HG03025 (cell line): Measurements from ENCODE around the gene VMAC.

ENCODE experiments used
- ATAC-seq: cut with Tn5 transposase; IDR thresholded peaks from one replicate; pipeline ENCODE4 v1.9.1; 2021; ENCODE audit warnings: mild to moderate bottlenecking, moderate library complexity; ENCODE audit not compliant: unreplicated experiment, low FRiP score

The VMAC gene

DNA sequence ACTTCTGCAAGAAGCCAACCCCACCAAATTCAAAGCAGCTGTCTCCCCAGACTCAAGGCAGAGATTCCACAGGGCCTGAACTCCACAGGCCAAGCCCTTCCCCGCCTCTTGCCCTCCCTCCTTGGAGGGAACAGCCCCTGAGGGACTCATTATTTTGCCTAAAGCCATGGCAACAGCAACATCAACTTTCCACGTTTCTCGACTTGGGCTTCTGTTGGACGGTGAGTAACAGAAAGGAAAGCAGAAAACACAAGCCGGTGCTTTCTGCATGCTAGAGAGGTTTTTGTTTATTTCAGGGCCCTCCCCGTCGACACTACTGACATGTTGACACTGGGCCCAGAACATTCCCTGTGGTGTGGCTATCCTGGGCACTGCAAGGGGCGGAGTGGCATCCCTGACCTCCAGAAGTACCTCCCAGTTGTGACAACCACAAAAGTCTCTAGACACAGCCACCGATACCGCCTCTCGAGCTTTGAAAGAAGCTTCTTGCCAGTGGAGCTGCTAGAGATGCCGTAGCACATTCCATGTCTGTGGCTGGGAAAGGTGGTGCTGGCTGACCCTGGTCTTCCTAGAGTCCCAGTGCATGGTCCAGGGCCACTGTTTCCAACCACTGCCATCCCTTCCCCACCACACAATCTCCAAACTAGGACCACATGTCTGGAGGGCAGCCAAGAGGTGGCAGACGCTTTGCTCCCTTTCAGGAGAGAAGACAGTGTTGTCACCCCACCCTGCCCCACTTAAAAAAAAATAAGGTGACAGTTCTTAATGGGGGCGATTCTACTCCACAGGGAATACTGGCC, 22.2 kb downstream of the VMAC start:
- ATAC-seq = no peak

DNA sequence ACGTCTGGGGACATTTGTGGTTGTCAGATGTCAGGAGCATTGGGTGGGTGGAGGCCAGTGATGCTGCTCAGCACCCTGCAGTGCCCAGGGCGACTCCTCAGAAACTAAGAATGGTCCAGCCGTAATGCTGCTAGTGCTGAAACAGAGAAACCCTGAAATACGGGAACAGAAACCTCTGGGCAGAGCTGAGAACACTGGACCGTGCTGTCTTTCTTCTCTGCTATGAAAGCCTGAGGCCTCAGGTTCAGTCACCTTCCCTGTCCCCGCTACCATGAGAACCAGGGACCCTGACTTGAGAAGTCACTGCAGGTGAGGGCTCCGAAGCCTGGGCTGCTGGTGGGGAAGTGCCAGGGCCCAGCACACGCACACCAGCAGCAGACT, 22.8 kb downstream of the VMAC start:
- ATAC-seq = no peak

- no peak for ATAC-seq
These were observed 24.5 kb downstream of the VMAC start for GRCh38 chr19:5929179-5929578.

DNA sequence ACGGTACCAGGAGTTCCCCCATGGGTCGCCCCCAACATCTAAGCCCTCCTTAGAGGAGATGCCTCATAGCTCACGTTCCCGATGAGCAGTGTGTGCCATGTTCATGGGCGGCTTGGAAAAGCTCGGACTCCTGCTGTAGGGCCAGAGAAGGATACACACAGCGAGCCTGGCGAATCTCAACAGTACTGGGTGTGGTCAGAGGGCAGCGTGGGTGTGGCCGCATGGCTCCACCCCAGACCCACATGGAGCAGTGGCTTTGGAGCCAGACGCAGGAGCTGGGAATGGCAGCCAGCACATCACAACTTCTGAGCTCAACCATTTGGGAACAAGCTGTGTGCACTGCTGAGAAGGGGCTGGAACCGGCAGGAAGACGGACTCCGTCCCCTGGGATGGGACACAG, 25.0 kb downstream of the VMAC start:
- no peak for ATAC-seq

- no peak for ATAC-seq
These were observed 26.6 kb downstream of the VMAC start for GRCh38 chr19:5931251-5931650.

DNA sequence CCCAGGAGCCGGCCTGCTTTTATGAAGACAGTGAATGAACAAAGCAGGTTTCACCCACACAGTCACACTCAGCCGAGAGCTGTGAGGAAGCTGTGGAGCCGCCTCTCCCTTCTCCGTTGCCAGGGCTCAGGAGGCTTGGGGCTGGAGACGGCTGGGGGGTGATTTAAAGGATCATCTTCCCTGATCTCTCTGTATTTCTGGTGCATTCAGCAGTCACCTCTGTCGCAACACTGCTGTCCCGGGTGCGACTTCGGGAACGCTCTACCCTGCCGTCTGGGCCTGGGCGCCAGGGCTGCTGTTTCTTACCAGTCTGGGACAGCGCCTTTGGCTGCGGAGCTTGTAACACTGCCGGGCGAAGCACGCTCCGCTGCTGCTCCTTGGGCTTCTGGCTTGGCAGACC, 27.5 kb downstream of the VMAC start:
- ATAC-seq = no peak

- ATAC-seq = no peak
These were observed 28.1 kb downstream of the VMAC start for GRCh38 chr19:5932609-5933262.

GRCh38 chr19:5933391-5934068, 28.9 kb downstream of the VMAC start:
- no peak for ATAC-seq

- no peak for ATAC-seq
These were observed 29.4 kb downstream of the VMAC start for GRCh38 chr19:5934069-5934401.

- ATAC-seq = no peak
These were observed 30.3 kb downstream of the VMAC start for GRCh38 chr19:5934774-5935472.

DNA sequence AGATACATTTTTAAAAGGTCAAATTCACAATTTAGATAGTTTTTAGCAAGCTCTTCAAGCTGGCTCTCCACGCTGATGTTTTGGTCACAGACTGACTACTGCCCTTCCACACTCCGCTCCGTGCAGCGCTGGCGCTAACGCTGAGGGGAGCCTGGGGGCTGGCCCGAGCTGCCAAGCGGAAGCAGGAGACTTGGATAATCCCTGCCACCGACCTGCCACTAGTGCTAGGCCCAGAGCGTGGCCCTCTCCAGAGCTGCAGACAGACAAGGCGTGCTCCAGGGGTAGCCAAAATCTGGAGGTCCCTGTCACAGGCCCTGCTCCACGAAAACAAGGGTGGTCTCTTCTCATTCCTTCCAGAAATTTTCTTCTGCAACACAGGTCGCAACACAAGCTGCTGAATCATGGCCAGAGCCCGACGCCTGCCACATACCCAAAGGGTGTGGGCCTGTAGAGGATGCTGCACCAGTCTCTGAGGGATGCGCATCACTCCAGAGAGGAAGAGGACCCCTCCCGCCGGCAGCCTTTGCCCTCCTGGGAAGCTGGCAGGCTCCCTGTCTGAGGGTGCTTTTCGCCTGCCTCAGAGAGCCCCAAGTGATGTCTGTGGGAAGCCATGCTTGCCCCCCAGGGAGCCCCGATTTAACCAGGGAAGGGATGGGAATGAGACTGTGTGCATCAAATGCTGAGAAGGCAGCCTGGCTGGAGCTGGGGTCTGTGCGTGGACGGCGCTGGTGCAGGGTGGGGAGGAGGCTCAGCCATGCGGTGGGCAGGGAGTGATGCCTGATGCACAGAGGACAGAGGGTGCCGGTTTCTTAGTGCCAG, 31.0 kb downstream of the VMAC start:
- ATAC-seq = no peak

DNA sequence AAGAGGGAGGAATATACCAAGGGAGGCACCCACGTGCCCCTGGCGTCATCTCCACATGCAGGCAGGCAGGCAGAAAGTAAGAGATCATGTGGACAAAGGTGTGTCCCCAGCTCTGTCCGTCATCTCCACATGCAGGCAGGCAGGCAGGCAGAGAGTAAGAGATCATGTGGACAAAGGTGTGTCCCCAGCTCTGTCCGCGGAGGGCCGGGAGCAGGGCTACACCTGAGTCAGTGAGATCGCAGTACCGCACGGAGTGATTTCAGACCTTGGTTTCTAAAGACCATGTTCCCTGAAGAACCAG, 31.6 kb downstream of the VMAC start:
- no peak for ATAC-seq

- ATAC-seq = no peak
These were observed 32.9 kb downstream of the VMAC start for GRCh38 chr19:5937550-5937949.

DNA sequence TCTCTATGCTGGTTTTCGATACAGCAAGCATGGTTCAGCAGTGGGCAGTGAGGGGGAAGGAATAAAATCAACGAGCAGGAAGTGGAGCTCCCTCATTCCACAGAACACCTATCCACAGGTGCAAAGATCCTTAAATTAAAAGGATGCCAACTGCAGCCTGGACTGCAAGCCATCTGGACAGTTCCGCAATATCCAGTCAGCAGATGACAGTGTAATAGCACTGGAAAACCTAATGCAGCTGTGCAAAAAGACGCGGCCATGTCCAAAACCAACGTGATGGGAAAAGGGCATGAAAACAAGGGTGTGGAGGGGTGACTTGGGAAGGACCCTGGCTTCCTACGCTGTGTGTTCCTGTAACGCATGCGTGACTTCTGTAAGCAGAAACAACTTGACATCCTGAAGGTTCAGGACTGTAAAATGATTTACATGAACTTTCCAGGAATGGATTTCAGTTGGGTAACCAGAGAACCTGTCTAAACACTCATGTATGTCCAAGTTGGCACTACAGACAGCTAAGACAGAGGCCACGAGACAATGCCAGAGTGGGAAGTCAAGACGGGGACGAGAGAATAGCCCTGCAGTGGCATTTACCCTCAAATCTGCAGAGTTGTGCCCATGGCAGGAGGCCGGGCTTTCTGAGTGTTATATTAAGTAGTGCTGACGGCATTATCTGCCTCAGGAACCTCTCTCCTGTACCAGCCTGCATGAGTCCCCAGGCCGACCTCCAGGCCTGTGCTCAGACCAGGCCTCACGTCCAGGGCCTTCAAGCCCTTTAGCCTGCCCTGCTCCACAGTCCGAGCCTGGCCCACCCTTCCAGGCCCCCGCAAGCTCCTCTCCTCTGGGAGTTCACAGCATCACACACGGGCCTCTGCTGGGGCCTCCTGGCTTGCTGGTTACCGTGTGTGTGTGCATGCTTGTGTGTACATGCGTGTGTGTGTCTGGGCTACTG, 35.9 kb downstream of the VMAC start:
- no peak for ATAC-seq

DNA sequence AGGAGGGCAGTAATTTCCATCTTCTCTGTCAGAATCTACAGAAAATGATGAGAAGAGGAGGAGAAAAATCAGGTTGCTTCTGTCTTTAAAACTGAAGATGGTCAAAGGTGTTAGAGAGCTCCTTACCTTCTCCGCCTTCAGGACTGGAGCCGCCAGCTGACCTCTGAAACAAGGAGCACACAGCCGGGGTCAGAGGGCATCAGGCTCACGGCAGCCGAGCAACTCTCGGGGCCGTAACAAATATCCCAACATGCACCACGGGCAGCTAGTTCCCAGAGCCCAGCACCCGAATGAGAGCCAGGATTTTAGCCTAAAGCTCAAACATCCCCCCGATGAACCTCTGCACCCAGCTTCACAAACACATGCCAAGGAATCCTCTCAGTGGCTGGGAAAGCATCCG, 37.0 kb downstream of the VMAC start:
- no peak for ATAC-seq

DNA sequence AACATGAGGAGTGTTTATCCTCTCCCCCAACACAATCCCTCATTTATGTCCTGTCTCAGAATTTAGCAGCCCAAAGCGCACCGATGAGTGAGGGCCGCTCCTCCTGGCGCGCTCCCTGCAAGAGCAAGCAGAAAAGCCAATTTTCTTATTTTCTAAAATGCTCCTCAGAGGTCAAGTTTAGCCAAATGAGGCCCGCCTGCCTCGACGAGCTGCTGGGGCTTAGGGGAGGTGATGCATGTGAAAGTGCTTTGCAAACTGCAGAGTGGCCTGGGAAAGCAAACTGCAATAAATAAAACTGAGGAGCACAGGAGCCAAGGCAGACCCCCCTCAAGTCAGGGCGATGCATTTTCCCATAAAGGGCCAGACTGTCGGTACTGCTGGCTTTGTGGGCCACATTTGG, 38.4 kb downstream of the VMAC start:
- ATAC-seq = no peak

- ATAC-seq = no peak
These were observed 39.0 kb downstream of the VMAC start for GRCh38 chr19:5943623-5944022.

DNA sequence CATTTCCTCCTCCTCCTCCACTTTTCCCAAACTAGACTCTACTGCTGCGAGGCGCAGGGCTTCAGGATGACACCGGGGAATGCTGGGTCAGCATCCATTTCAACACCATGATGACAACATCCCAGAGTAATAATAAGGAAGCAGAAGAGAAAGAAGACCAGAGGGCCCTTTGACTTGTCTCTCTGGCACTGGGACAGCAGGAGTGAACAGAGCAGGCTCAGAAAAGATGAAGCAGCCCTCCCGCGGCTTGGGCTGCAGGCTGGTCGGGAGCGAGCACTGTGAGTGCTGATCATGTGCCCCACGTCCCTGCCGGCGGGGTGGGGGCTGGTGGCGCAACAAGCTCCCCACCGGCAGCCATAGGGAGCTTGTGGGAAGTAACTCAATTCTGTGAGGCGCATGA, 42.8 kb downstream of the VMAC start:
- ATAC-seq = no peak

DNA sequence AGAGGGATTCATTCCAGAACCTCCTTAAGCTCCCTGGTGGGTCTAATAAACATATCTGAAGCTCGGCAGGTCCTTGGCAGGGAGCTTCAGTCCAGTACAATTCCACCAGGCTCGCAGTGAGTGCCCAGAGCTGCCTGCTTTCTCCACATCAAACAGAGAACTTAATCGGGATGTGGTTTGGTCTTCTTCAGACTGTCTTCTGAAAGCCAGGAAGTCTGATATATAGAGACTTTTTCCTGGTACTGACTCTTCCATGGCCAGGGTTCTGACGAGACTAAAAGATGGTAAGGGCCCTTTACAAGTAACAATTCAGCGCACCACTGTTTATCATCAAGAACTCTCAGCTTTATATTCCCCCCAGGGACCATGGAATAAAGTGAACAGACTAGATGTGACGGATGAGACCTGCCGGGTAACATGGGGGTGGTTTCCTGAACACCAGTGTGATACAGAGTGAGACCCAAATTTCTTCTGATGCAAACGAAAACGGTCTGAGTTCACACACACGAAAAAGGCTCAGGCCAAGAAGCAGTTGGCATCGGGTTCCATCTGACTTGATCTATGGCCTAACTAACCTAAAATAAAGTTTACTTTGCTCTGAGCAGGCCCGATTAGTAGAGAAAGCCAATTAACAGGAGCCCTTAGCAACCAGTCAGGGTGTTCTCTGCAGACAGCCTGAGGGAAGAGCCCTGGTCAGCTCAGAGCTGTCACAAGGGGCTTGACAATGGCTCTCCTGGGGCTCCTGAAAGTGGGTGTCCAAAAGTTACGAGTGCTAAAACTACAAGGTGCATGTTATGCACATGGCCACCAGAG, 44.3 kb downstream of the VMAC start:
- no peak for ATAC-seq
